ENCODE data around the gene ST3GAL6. TPM values are rescaled to one million over a fixed set of nuclear protein-coding genes. Genes with fewer than 3 reads are reported as not detected.

Gene ST3GAL6
- total RNA-seq, 3 donors from 2014 or later = 0.24 TPM; not detected in 2

Other genes with a start within 250 kb of the ST3GAL6 start
- gene CLDND1, start 240.4 kb upstream of the ST3GAL6 start, total RNA-seq = 100 to 1,000 TPM; 222 to 249 (median 241) TPM
- gene GPR15, start 231.4 kb upstream of the ST3GAL6 start, total RNA-seq = 1 to 10 TPM; 1.4 to 2.0 (median 1.5) TPM
- gene CPOX, start 169.7 kb upstream of the ST3GAL6 start, total RNA-seq = 10 to 100 TPM; 46.0 to 50.0 (median 48.5) TPM
- 1 to 10 TPM; 2.2 to 2.3 (median 2.2) TPM for gene DCBLD2, start 138.4 kb downstream of the ST3GAL6 start, total RNA-seq

Measured in activated T-cell treated with anti-CD3 and anti-CD28 coated beads, Interleukin-2, amount 50 U/mL, for 4 hours (primary cell).